Pancreas (tissue), 10 donors: Measurements from ENCODE around the gene OPCML. TPM values are rescaled to one million over a fixed set of nuclear protein-coding genes. Genes with fewer than 3 reads are reported as not detected.

ENCODE experiments used
- ATAC-seq, 4 donors: fragments of 200-7000 bp; cut with Tn5 transposase; one replicate each; pipeline versions ENCODE4 v1.8.0 to v1.9.1; 2020; ENCODE audit warnings: mild to moderate bottlenecking in 4 of 4, moderate library complexity in 4 of 4
- DNase-seq, 6 donors: peaks; one replicate each; pipeline ENCODE4 v3.0.0-alpha.2; 2020
- FAIRE-seq: peaks from 2 replicates; lab custom pipeline; 2012; peaks lifted over from hg19 to GRCh38; lab: Jason Lieb, UNC
- H3K27ac ChIP-seq, 4 donors: fragments of 200-600 bp; sonication (generic); 1 replicate in 3 of 4; 2 replicates in 1 of 4; pipeline versions ENCODE4 v1.5.0 to v1.8.0; 2020
- H3K27me3 ChIP-seq, 4 donors: fragments of 200-600 bp; one replicate each; pipeline ENCODE4 v1.8.0; 2021
- H3K36me3 ChIP-seq, 3 donors: fragments of 200-600 bp; sonication (generic) in 1 of 3; one replicate each; pipeline versions ENCODE4 v1.5.0 to v1.8.0; 2020 to 2021
- H3K4me1 ChIP-seq, 3 donors: fragments of 200-600 bp; one replicate each; pipeline ENCODE4 v1.8.0; 2021
- H3K4me3 ChIP-seq, 4 donors: fragments of 200-600 bp; sonication (generic) in 2 of 4; one replicate each; pipeline versions ENCODE4 v1.5.0 to v1.8.0; 2020 to 2021
- H3K9me3 ChIP-seq, 4 donors: fragments of 200-600 bp; one replicate each; pipeline ENCODE4 v1.8.0; 2021
- WGBS, 2 donors: extraction: QIAGEN DNeasy Blood & Tissue Kit; methylation state at CpG; one replicate each; pipeline ENCODE4 v1.1.7; 2013; 5-methylcytosine and 5-hydroxymethylcytosine counted together
- intact Hi-C, 3 donors: fragments of 100-400 bp; cut with DNase I; formaldehyde crosslinking; loops; one replicate each; pipeline versions ENCODE4 v1.11.1 to v1.14.2; 2022
- polyA plus RNA-seq, 2 donors: library from polyadenylated mRNA; stranded (reverse); fragments of 200-250 nt; gene quantifications; one replicate each; pipeline ENCODE4 v1.2.3, GENCODE V29; 2013
- total RNA-seq, 6 donors: library from RNA; stranded (reverse); fragmentation: NEBNext Ultra II Directional in 4 of 6; extraction: Animal tissue kit (Norgen Biotek cat#: 25700) in 4 of 6; gene quantifications; one replicate each; pipeline versions ENCODE4 v1.2.1 to v1.2.4, GENCODE V29; 2021 to 2023
- TF ChIP-seq, protein P1 (sequence below), 4 donors: fragments of 200-600 bp; sonication (generic) in 3 of 4; IDR thresholded peaks; one replicate each; pipeline versions ENCODE4 v1.5.0 to v1.8.0; 2021; ENCODE audit warnings: antibody characterized with exemption in 4 of 4
- donor health status: healthy with polysubstance abuse.
- donor health status: DM: no; HTN: no; CAD: no; lungs with moderate emphysema.
- donor health status: DM: no; HTN: no; CAD: no.
- donor health status: control.
- donor health status: control.
- donor health status: Bipolar disorder and iron deficiency.
- donor health status: DM: yes; HTN: yes; CAD: no.
- donor health status: DM: no; HTN: no; CAD: no.
- donor health status: DM: no; HTN: no; CAD: no.
- donor health status: DM: yes; HTN: yes; CAD: no.

The OPCML gene
- total and polyA plus RNA-seq, 8 donors = 0.05 to 0.31 (median 0.19) TPM

DNA sequence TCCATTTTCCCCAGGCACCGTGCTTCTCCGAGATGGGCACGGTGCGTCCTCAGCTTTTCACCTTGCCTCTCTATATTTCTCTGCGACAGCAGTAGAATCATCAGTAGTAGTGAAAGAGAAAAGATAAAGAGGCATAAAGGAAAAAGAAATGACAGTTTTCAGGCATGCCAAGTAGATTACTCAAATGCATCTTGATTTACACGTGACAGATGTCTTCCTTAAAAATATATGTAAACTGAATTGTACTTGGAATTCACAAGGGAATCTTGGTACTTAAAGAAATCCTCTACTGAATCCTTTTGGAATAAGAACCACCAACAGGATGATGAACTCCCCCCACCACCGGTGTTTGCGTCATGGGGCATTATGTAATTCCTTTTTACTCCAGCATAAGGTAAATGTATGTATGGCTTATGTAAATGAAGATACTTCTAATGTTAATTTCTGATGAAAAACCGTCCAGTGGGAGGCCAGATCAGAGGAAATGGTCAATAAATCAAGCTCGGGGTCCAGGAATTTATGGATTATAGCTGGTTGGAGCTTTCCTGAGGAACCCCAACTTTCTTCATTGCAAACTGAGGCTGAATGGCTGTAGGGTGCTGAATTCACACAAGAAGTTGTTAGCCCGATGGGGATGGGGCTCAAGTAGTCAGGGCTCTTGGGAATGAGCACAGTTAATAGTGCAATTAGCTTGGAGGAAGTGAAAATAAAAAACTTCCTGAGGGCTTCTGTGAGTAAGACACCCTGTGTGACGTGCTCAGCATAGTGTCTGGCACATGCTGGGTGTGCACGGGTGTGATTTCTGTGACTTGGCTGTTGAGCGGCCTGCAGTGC, 630.4 kb downstream of the OPCML start:
- intact Hi-C loops = no loop called here
- Histone ChIP-seq H3K9me3 (no peaks in the 10 kb centered on the region), H3K27me3 (no peaks in the 10 kb centered on the region), H3K27ac (no peak overlapping the region), H3K4me3 (no peak overlapping the region), H3K4me1 (no peaks in the 10 kb centered on the region), H3K36me3 (no peaks in the 10 kb centered on the region)
- TF ChIP-seq, protein P1, sequence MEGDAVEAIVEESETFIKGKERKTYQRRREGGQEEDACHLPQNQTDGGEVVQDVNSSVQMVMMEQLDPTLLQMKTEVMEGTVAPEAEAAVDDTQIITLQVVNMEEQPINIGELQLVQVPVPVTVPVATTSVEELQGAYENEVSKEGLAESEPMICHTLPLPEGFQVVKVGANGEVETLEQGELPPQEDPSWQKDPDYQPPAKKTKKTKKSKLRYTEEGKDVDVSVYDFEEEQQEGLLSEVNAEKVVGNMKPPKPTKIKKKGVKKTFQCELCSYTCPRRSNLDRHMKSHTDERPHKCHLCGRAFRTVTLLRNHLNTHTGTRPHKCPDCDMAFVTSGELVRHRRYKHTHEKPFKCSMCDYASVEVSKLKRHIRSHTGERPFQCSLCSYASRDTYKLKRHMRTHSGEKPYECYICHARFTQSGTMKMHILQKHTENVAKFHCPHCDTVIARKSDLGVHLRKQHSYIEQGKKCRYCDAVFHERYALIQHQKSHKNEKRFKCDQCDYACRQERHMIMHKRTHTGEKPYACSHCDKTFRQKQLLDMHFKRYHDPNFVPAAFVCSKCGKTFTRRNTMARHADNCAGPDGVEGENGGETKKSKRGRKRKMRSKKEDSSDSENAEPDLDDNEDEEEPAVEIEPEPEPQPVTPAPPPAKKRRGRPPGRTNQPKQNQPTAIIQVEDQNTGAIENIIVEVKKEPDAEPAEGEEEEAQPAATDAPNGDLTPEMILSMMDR (IDR thresholded peaks at IDR 0.05) = no peak
- FAIRE-seq (no peak), DNase-seq (no peak), ATAC-seq (no peak)
- 70 to 84% methylated on average over 14 of the region's 14 CpGs for WGBS, 2 donors

DNA sequence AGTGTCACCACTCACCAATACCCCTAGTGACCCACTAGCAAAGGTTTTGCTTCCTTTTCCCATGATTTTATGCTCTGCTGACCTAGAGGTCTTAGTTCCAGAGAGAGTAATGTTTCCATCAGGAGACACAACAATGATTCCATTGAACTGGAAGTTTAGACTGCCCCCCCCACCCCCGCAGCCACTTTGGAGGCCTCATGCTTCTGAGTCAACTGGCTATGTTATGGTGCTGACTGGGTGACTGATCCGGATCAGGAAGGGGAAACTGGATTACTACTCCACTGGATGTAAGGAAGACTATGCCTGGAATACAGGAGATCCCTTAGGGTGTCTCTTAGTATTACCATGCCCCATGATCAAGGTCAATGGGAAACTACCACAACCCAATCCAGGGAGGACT, 633.6 kb downstream of the OPCML start:
- FAIRE-seq = no peak
- TF ChIP-seq, protein P1 (IDR thresholded peaks at IDR 0.05) = no peak
- WGBS, 2 donors = 69% methylated on average over 2 of the region's 2 CpGs
- Histone ChIP-seq H3K4me3 (no peak overlapping the region), H3K36me3 (no peaks in the 10 kb centered on the region), H3K4me1 (no peaks in the 10 kb centered on the region), H3K27ac (no peak overlapping the region), H3K27me3 (no peaks in the 10 kb centered on the region), H3K9me3 (no peaks in the 10 kb centered on the region)
- ATAC-seq = no peak
- intact Hi-C loops = no loop called here
- DNase-seq = no peak

DNA sequence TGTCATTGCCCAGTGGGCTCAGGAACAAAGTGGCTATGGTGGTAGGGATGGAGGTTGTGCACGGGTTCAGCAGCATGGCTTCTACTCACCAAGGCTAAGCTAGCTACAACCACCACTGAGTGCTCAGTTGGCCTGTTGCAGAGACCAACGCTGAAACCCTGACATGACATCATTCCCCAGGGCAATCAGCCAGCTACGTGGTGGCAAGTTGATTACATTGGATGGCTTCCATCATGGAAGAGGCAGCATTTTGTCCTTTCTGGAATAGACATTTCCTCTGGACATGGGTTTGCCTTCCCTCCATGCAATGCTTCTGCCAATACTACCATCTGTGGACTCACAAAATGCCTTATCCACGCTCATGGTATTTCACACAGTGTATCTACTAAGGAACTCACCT, 634.3 kb downstream of the OPCML start:
- TF ChIP-seq, protein P1 (IDR thresholded peaks at IDR 0.05) = no peak
- DNase-seq (no peak), ATAC-seq (no peak), FAIRE-seq (no peak)
- H3K9me3 ChIP-seq = no peaks in the 10 kb centered on the region
- intact Hi-C loops = no loop called here
- H3K27ac ChIP-seq = no peak overlapping the region
- H3K4me1 ChIP-seq = no peaks in the 10 kb centered on the region
- 56 to 57% methylated on average over 4 of the region's 4 CpGs for WGBS, 2 donors
- no peaks in the 10 kb centered on the region for H3K27me3 ChIP-seq
- no peak overlapping the region for H3K4me3 ChIP-seq
- H3K36me3 ChIP-seq = no peaks in the 10 kb centered on the region

DNA sequence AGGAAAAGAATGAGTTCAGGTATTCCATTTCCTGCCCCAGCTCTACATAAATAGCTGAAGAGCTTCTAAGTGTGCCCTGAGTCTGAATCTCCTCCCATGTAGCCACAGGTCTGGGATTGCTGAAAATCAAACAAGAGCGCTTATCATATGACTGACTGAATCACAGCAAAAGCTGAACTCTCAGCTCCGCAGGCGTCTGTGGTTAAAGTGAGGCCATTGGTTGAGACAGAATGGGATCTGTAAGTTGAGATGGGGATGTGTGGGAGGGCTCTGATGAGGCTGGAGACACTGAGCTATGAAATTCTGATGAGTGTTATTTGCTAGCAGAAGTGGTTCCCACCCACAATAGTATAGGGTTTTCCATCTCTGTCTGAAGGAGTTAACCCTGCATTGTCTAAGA, 637.0 kb downstream of the OPCML start:
- intact Hi-C loops = no loop called here
- H3K4me3 ChIP-seq = no peak overlapping the region
- WGBS, 2 donors = 79 to 81% methylated on average over 3 of the region's 3 CpGs
- no peaks in the 10 kb centered on the region for H3K36me3 ChIP-seq
- H3K9me3 ChIP-seq = no peaks in the 10 kb centered on the region
- ATAC-seq (no peak), FAIRE-seq (no peak), DNase-seq (no peak)
- no peak overlapping the region for H3K27ac ChIP-seq
- H3K4me1 ChIP-seq = no peaks in the 10 kb centered on the region
- TF ChIP-seq, protein P1 (IDR thresholded peaks at IDR 0.05) = no peak
- no peaks in the 10 kb centered on the region for H3K27me3 ChIP-seq

DNA sequence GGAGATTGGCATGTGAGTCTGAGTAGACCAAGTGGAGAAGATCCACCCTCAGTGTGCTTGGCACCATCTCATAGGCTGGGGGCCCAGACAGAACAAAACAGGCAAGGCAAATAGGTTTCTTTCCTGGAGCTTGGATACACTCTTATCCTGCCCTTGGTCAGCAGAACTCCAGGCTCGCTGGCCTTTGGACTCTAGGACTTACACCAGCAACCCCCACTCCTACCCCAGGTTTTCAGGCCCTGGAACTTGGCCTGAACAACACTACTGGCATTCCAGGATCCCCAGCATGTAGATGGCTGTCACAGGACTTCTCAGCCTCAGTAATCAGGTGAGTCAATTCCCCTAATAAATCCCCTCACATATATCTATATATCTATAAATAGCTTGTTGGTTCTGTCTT, 637.7 kb downstream of the OPCML start:
- no peaks in the 10 kb centered on the region for H3K4me1 ChIP-seq
- no peaks in the 10 kb centered on the region for H3K36me3 ChIP-seq
- no peak overlapping the region for H3K27ac ChIP-seq
- ATAC-seq (no peak), DNase-seq (no peak), FAIRE-seq (no peak)
- intact Hi-C loops = no loop called here
- H3K4me3 ChIP-seq = no peak overlapping the region
- WGBS, 2 donors = 51 to 59% methylated on average over 1 of the region's 1 CpG
- H3K27me3 ChIP-seq = no peaks in the 10 kb centered on the region
- TF ChIP-seq, protein P1 (IDR thresholded peaks at IDR 0.05) = no peak
- H3K9me3 ChIP-seq = no peaks in the 10 kb centered on the region
